ENCODE data around the gene ASNS. TPM values are rescaled to one million over a fixed set of nuclear protein-coding genes. Genes with fewer than 3 reads are reported as not detected.
"Not testable (repeated sequence)": the region's sequence is repeated elsewhere in the genome, so short reads cannot be mapped to it uniquely, and the experiment has no call there.

Gene ASNS
- total and polyA plus RNA-seq, 4 donors, result 1.9 to 14.8 (median 4.7) TPM

- Histone ChIP-seq H3K27ac (ENCODE audit: low read depth in 1 of 2, low read length in 2 of 2) (no peak overlapping the region), H3K4me1 (ENCODE audit: control insufficient read depth in 4 of 4, insufficient read depth in 4 of 4, low read length in 3 of 4) (no peaks in the 10 kb centered on the region), H3K27me3 (ENCODE audit: control insufficient read depth in 4 of 4, insufficient read depth in 4 of 4, low read length in 3 of 4) (no peaks in the 10 kb centered on the region), H3K9ac (ENCODE audit: low read depth in 1 of 2, low read length in 2 of 2) (no peak overlapping the region), H3K36me3 (ENCODE audit: control insufficient read depth in 4 of 4, insufficient read depth in 3 of 4, low read depth in 1 of 4, low read length in 3 of 4) (no peaks in the 10 kb centered on the region), H3K4me3 (ENCODE audit: low read depth in 1 of 3, low read length in 3 of 3) (no peak overlapping the region), H3K9me3 (ENCODE audit: control insufficient read depth in 4 of 4, low read length in 3 of 4) (no peaks in the 10 kb centered on the region)
- TF ChIP-seq FOXA2 (IDR thresholded peaks at IDR 0.05), result no peak
- no peak for TF ChIP-seq ZBTB33 (IDR thresholded peaks at IDR 0.05)
- TF ChIP-seq REST (IDR thresholded peaks at IDR 0.05), result no peak
- TF ChIP-seq CTCF (IDR thresholded peaks at IDR 0.05; ENCODE audit: low read depth, low read length, missing input control), result no peak
- TF ChIP-seq NR2F2 (IDR thresholded peaks at IDR 0.05), result no peak
- TF ChIP-seq GABPA (IDR thresholded peaks at IDR 0.05 in 1 of 2, conservative IDR thresholded peaks at IDR 0.05 in 1 of 2), result no peak
- TF ChIP-seq TAF1 (conservative IDR thresholded peaks at IDR 0.05), result no peak
- TF ChIP-seq JUND (IDR thresholded peaks at IDR 0.05), result no peak
- no peak for TF ChIP-seq ATF3 (IDR thresholded peaks at IDR 0.05)
- no peak for TF ChIP-seq EGR1 (IDR thresholded peaks at IDR 0.05; ENCODE audit: low read depth in 2 of 2)
- TF ChIP-seq SP1 (IDR thresholded peaks at IDR 0.05), result no peak
- TF ChIP-seq RAD21 (IDR thresholded peaks at IDR 0.05), result no peak
- no peak for TF ChIP-seq YY1 (IDR thresholded peaks at IDR 0.05)
- no peak for TF ChIP-seq HNF4G (IDR thresholded peaks at IDR 0.05)
- no peak for TF ChIP-seq RXRA (IDR thresholded peaks at IDR 0.05)
- TF ChIP-seq HNF4A (conservative IDR thresholded peaks at IDR 0.05), result no peak
- no peak for TF ChIP-seq FOXA1 (IDR thresholded peaks at IDR 0.05)
- TF ChIP-seq MAX (IDR thresholded peaks at IDR 0.05), result no peak
- 86% methylated on average over 2 of the region's 2 CpGs for WGBS
- DNase-seq (ENCODE audit: low spot score), result no peak
Observed at GRCh38 chr7:97851683-97852082, 20.5 kb downstream of the ASNS start.

- not testable (repeated sequence) for DNase-seq (ENCODE audit: low spot score)
Observed at GRCh38 chr7:97850262-97851031, 21.8 kb downstream of the ASNS start.

More at GRCh38 chr7:97850262-97851031, 21.8 kb downstream of the ASNS start:
- 93% methylated on average over 2 of the region's 4 CpGs for WGBS
- not testable (repeated sequence) for H3K4me1 ChIP-seq (ENCODE audit: control insufficient read depth in 4 of 4, insufficient read depth in 4 of 4, low read length in 3 of 4); H3K9ac ChIP-seq (ENCODE audit: low read depth in 1 of 2, low read length in 2 of 2); H3K4me3 ChIP-seq (ENCODE audit: low read depth in 1 of 3, low read length in 3 of 3); H3K9me3 ChIP-seq (ENCODE audit: control insufficient read depth in 4 of 4, low read length in 3 of 4); H3K36me3 ChIP-seq (ENCODE audit: control insufficient read depth in 4 of 4, insufficient read depth in 3 of 4, low read depth in 1 of 4, low read length in 3 of 4); H3K27ac ChIP-seq (ENCODE audit: low read depth in 1 of 2, low read length in 2 of 2); H3K27me3 ChIP-seq (ENCODE audit: control insufficient read depth in 4 of 4, insufficient read depth in 4 of 4, low read length in 3 of 4)

Data from liver (tissue), 9 donors.